K562 (cell line): ENCODE data around the gene BOD1L1. TPM values are rescaled to one million over a fixed set of nuclear protein-coding genes. Genes with fewer than 3 reads are reported as not detected.

Experiments
- BCOR ChIP-seq: fragments of 450-650 bp; IDR thresholded peaks from 2 replicates; pipeline ENCODE4 v1.6.1; 2016
- C11orf30 ChIP-seq: fragments of 450-650 bp; IDR thresholded peaks from 2 replicates; pipeline ENCODE4 v1.6.1; 2016; ENCODE audit warnings: low read depth, mild to moderate bottlenecking
- IFI16 ChIP-seq: fragments of 250-450 bp; sonication (Bioruptor Pico); IDR thresholded peaks from 2 replicates; pipeline ENCODE4 v2.1.2; 2022; ENCODE audit warnings: mild to moderate bottlenecking, inconsistent platforms
- KDM4B ChIP-seq, 2 experiments: fragments of 450-650 bp in 1 of 2; sonication (generic) in 1 of 2; IDR thresholded peaks; 2 replicates each; pipeline ENCODE4 v1.6.1; 2016 to 2017; ENCODE audit warnings: borderline replicate concordance in 2 of 2, antibody characterized with exemption in 1 of 2, low read depth in 1 of 2, mild to moderate bottlenecking in 1 of 2
- LARP7 ChIP-seq: fragments of 450-650 bp; IDR thresholded peaks from 2 replicates; pipeline ENCODE4 v1.6.1; 2016
- MAFG ChIP-seq: fragments of 450-650 bp; conservative IDR thresholded peaks from 2 replicates; pipeline ENCODE4 v1.6.1; 2016; ENCODE audit warnings: missing genetic modification characterization, missing compliant biosample characterization
- MAFK ChIP-seq: IDR thresholded peaks from 2 replicates; pipeline ENCODE4 v1.6.1; 2011; ENCODE audit warnings: low read length, improper control_type of control experiment
- RERE ChIP-seq: sonication (generic); formaldehyde crosslinking; IDR thresholded peaks from 2 replicates; pipeline ENCODE4 v1.8.0; 2023; ENCODE audit warnings: missing genetic modification reagents, mild to moderate bottlenecking, borderline replicate concordance
- TBP ChIP-seq: optimal IDR thresholded peaks from 2 replicates; pipeline ENCODE3; 2011; ENCODE audit warnings: low read depth, low read length, improper control_type of control experiment
- USF1 ChIP-seq: sonication (generic); formaldehyde crosslinking; IDR thresholded peaks from 2 replicates; pipeline ENCODE4 v1.9.0; 2022; ENCODE audit warnings: mild to moderate bottlenecking, missing genetic modification reagents
- ZMIZ1 ChIP-seq, 2 experiments: fragments of 150-350 bp in 1 of 2; IDR thresholded peaks; 2 replicates each; pipeline ENCODE4 v1.6.1; 2012 to 2016; ENCODE audit warnings: low read depth in 2 of 2, low read length in 2 of 2, mild to moderate bottlenecking in 1 of 2, moderate library complexity in 1 of 2
- ZNF263 ChIP-seq: sonication (generic); formaldehyde crosslinking; IDR thresholded peaks from 2 replicates; pipeline ENCODE4 v1.8.0; 2022; ENCODE audit warnings: mild to moderate bottlenecking, missing genetic modification reagents, borderline replicate concordance
- ZNF316 ChIP-seq: fragments of 450-650 bp; IDR thresholded peaks from 2 replicates; pipeline ENCODE4 v1.6.1; 2016
- ZNF511 ChIP-seq: sonication (generic); formaldehyde crosslinking; IDR thresholded peaks from 2 replicates; pipeline ENCODE4 v1.8.0; 2022; ENCODE audit warnings: mild to moderate bottlenecking, missing genetic modification reagents
- polyA plus RNA-seq, 8 experiments: library from polyadenylated mRNA; depleted of rRNA in 4 of 8; stranded (reverse) in 5 of 8; unstranded in 3 of 8; fragments of >200 nt; fragmentation: Nextera tagmentation in 2 of 8; fragmentation: Illumina TruSeq in 1 of 8; extraction: Ambion mirVana in 2 of 8; extraction: Trizol in 1 of 8; gene quantifications; 2 replicates each; pipeline versions ENCODE4 v1.2.1 to v1.2.3, GENCODE V29; 2011 to 2014; ENCODE audit warnings: inconsistent platforms in 1 of 8, missing spikeins in 1 of 8
- total RNA-seq, 7 experiments: library from RNA; depleted of rRNA in 6 of 7; stranded (reverse); fragments of >200 nt in 6 of 7; fragmentation: Illumina TruSeq in 2 of 7; extraction: Trizol in 2 of 7; gene quantifications; 2 replicates each; pipeline versions ENCODE4 v1.2.1 to v1.2.3, GENCODE V29; 2011 to 2021; ENCODE audit warnings: low replicate concordance in 1 of 7

Gene BOD1L1
- total and polyA plus RNA-seq, 9 of the 15 experiments (the other 6 are each of a cell fraction or from before 2014, with no cell fraction given) = 4.8 to 23.2 (median 17.7) TPM

- TF ChIP-seq IFI16 (CRISPR knock-in tag) (no peak), BCOR (no peak), ZMIZ1 (IDR thresholded peaks at IDR 0.05; ENCODE audit: low read depth in 2 of 2, low read length in 2 of 2) (no peak), RERE (CRISPR knock-in tag) (no peak), TBP (no peak), MAFG (tag) (peak; percentile 43; the same call in 1 of the 2 replicates), ZNF316 (peak; percentile 46; the same call in 1 of the 2 replicates), C11orf30 (peak; percentile 47), MAFK (peak; percentile 15; the same call in 1 of the 2 replicates), USF1 (CRISPR knock-in tag) (no peak), LARP7 (no peak), KDM4B (IDR thresholded peaks at IDR 0.05; ENCODE audit: borderline replicate concordance in 2 of 2, low read depth in 1 of 2) (no peak), ZNF263 (CRISPR knock-in tag) (no peak), ZNF511 (CRISPR knock-in tag) (no peak)
- TF ChIP-seq, all 486 proteins: peak for 6
Observed at GRCh38 chr4:13561673-13562072, 65.9 kb downstream of the BOD1L1 start (continued).
